ENCODE measurements around the gene TBX19. TPM values are rescaled to one million over a fixed set of nuclear protein-coding genes. Genes with fewer than 3 reads are reported as not detected.

Gene TBX19
- total RNA-seq, 1 donor from 2014 or later: 0.33 TPM

- intact Hi-C loops (cut with micrococcal nuclease): no loop called here
- DNase-seq: no peak
- Histone ChIP-seq H3K27me3 (ENCODE audit: low read depth) (no peaks in the 10 kb centered on the region), H3K36me3 (no peaks in the 10 kb centered on the region), H3K4me3 (no peak overlapping the region), H3K4me1 (no peaks in the 10 kb centered on the region), H3K27ac (replicated peaks) (no peak overlapping the region), H3K9me3 (replicated peaks) (no peaks in the 10 kb centered on the region)
- TF ChIP-seq CTCF (IDR thresholded peaks at IDR 0.05; ENCODE audit: borderline replicate concordance): no peak
These were observed 50.9 kb downstream of the TBX19 start for GRCh38 chr1:168331569-168331968.

GRCh38 chr1:168333562-168334276 is 53.0 kb downstream of the TBX19 start:
- no peaks in the 10 kb centered on the region for H3K36me3 ChIP-seq
- H3K4me1 ChIP-seq: no peaks in the 10 kb centered on the region
- H3K4me3 ChIP-seq: no peak overlapping the region
- H3K9me3 ChIP-seq (replicated peaks): no peaks in the 10 kb centered on the region
- no peak overlapping the region for H3K27ac ChIP-seq (replicated peaks)
- TF ChIP-seq CTCF (IDR thresholded peaks at IDR 0.05; ENCODE audit: borderline replicate concordance): no peak
- no peak for DNase-seq
- no peaks in the 10 kb centered on the region for H3K27me3 ChIP-seq (ENCODE audit: low read depth)
- intact Hi-C loops (cut with micrococcal nuclease): no loop called here

GRCh38 chr1:168335500-168335899 is 54.8 kb downstream of the TBX19 start:
- Histone ChIP-seq H3K27ac (replicated peaks) (no peak overlapping the region), H3K4me3 (no peak overlapping the region), H3K9me3 (replicated peaks) (no peaks in the 10 kb centered on the region), H3K4me1 (no peaks in the 10 kb centered on the region), H3K36me3 (no peaks in the 10 kb centered on the region), H3K27me3 (ENCODE audit: low read depth) (no peaks in the 10 kb centered on the region)
- no peak for TF ChIP-seq CTCF (IDR thresholded peaks at IDR 0.05; ENCODE audit: borderline replicate concordance)
- intact Hi-C loops (cut with micrococcal nuclease): no loop called here
- DNase-seq: no peak

GRCh38 chr1:168338589-168339503 is 58.2 kb downstream of the TBX19 start:
- peaks cover 6% of the 10 kb centered on the region for H3K4me1 ChIP-seq
- no peak overlapping the region for H3K4me3 ChIP-seq
- H3K27ac ChIP-seq (replicated peaks): no peak overlapping the region
- intact Hi-C loops (cut with micrococcal nuclease): no loop called here
- H3K9me3 ChIP-seq (replicated peaks): no peaks in the 10 kb centered on the region
- DNase-seq: no peak
- H3K27me3 ChIP-seq (ENCODE audit: low read depth): no peaks in the 10 kb centered on the region
- TF ChIP-seq CTCF (IDR thresholded peaks at IDR 0.05; ENCODE audit: borderline replicate concordance): no peak
- H3K36me3 ChIP-seq: no peaks in the 10 kb centered on the region

- no peak overlapping the region for H3K27ac ChIP-seq (replicated peaks)
These were observed 60.3 kb downstream of the TBX19 start for GRCh38 chr1:168340781-168341482.

More at GRCh38 chr1:168340781-168341482, 60.3 kb downstream of the TBX19 start:
- intact Hi-C loops (cut with micrococcal nuclease): no loop called here
- H3K27me3 ChIP-seq (ENCODE audit: low read depth): no peaks in the 10 kb centered on the region
- no peaks in the 10 kb centered on the region for H3K9me3 ChIP-seq (replicated peaks)
- no peaks in the 10 kb centered on the region for H3K36me3 ChIP-seq
- no peak for DNase-seq
- no peak overlapping the region for H3K4me3 ChIP-seq
- TF ChIP-seq CTCF (IDR thresholded peaks at IDR 0.05; ENCODE audit: borderline replicate concordance): no peak
- peaks cover 6% of the 10 kb centered on the region for H3K4me1 ChIP-seq

All from left ventricle myocardium inferior (tissue), 1 donor.